Neuronal stem cell (in vitro differentiated cells): ENCODE measurements around the gene CDH23.

Experiments
- DNase-seq: peaks from one replicate; pipeline ENCODE4 v3.0.0-alpha.2; 2013; ENCODE audit warnings: low spot score
- H2AFZ ChIP-seq: one replicate; pipeline ENCODE4 v1.6.1; 2013; ENCODE audit warnings: mild to moderate bottlenecking, low read length, inconsistent platforms
- H2AK5ac ChIP-seq: 2 replicates; pipeline ENCODE4 v1.6.1; 2013; ENCODE audit warnings: low read depth, mild to moderate bottlenecking, inconsistent platforms, low read length, moderate library complexity, mixed read lengths
- H2BK120ac ChIP-seq: 2 replicates; pipeline ENCODE4 v1.6.1; 2013; ENCODE audit warnings: low read depth, mild to moderate bottlenecking, inconsistent platforms, low read length, moderate library complexity, mixed read lengths
- H2BK12ac ChIP-seq: one replicate; pipeline ENCODE4 v1.6.1; 2013; ENCODE audit warnings: low read length, inconsistent platforms
- H2BK15ac ChIP-seq: 2 replicates; pipeline ENCODE4 v1.6.1; 2013; ENCODE audit warnings: mild to moderate bottlenecking, low read length, inconsistent platforms, mixed read lengths
- H2BK5ac ChIP-seq: one replicate; pipeline ENCODE4 v1.6.1; 2013; ENCODE audit warnings: inconsistent platforms, mild to moderate bottlenecking, low read length, moderate library complexity
- H3K14ac ChIP-seq: one replicate; pipeline ENCODE4 v1.6.1; 2013; ENCODE audit warnings: low read length, inconsistent platforms
- H3K18ac ChIP-seq: 2 replicates; pipeline ENCODE4 v1.6.1; 2013; ENCODE audit warnings: low read length, inconsistent platforms
- H3K23ac ChIP-seq: 2 replicates; pipeline ENCODE4 v1.6.1; 2013; ENCODE audit warnings: low read depth, mild to moderate bottlenecking, mixed read lengths, low read length, inconsistent platforms; ENCODE audit not compliant: poor library complexity
- H3K27ac ChIP-seq: replicated peaks from 3 replicates; pipeline ENCODE4 v1.5.1; 2013; ENCODE audit warnings: low read length, inconsistent platforms
- H3K27me3 ChIP-seq, 3 experiments: 2 replicates each; pipeline ENCODE4 v1.6.1; 2013; ENCODE audit warnings: low read length in 3 of 3, mild to moderate bottlenecking in 2 of 3, inconsistent platforms in 1 of 3, low read depth in 1 of 3, mixed read lengths in 1 of 3, moderate library complexity in 1 of 3; ENCODE audit not compliant: control insufficient read depth in 3 of 3, insufficient read depth in 3 of 3
- H3K36me3 ChIP-seq, 2 donors: replicated peaks in 1 of 2; 2 replicates each; pipeline ENCODE4 v1.6.1; 2013; ENCODE audit warnings: low read length in 2 of 2; ENCODE audit not compliant: control insufficient read depth in 2 of 2, insufficient read depth in 2 of 2
- H3K4ac ChIP-seq: 2 replicates; pipeline ENCODE4 v1.6.1; 2013; ENCODE audit warnings: inconsistent platforms, mild to moderate bottlenecking, low read length, moderate library complexity
- H3K4me1 ChIP-seq, 2 donors: 1 replicate in 1 of 2; 2 replicates in 1 of 2; pipeline ENCODE4 v1.6.1; 2013; ENCODE audit warnings: low read length in 2 of 2, low read depth in 1 of 2; ENCODE audit not compliant: control insufficient read depth in 2 of 2, insufficient read depth in 1 of 2
- H3K4me2 ChIP-seq: one replicate; pipeline ENCODE4 v1.6.1; 2013; ENCODE audit warnings: mild to moderate bottlenecking, low read length, inconsistent platforms; ENCODE audit not compliant: insufficient read depth, poor library complexity, severe bottlenecking
- H3K4me3 ChIP-seq, 2 donors: 2 replicates each; pipeline ENCODE4 v1.5.1; 2013; ENCODE audit warnings: low read length in 2 of 2, mild to moderate bottlenecking in 2 of 2, inconsistent platforms in 1 of 2, moderate library complexity in 1 of 2
- H3K79me1 ChIP-seq: one replicate; pipeline ENCODE4 v1.6.1; 2013; ENCODE audit warnings: low read depth, mild to moderate bottlenecking, inconsistent platforms, low read length, moderate library complexity
- H3K9ac ChIP-seq: one replicate; pipeline ENCODE4 v1.6.1; 2013; ENCODE audit warnings: mild to moderate bottlenecking, low read depth, low read length, inconsistent platforms; ENCODE audit not compliant: poor library complexity
- H3K9me3 ChIP-seq, 2 donors: replicated peaks in 1 of 2; 2 replicates each; pipeline versions ENCODE3 to v1.6.1; 2013; ENCODE audit warnings: low read length in 2 of 2, mild to moderate bottlenecking in 2 of 2, inconsistent platforms in 1 of 2, low read depth in 1 of 2, mixed read lengths in 1 of 2, moderate library complexity in 1 of 2; ENCODE audit not compliant: control insufficient read depth in 2 of 2, insufficient read depth in 1 of 2
- H4K8ac ChIP-seq: one replicate; pipeline ENCODE4 v1.6.1; 2013; ENCODE audit warnings: low read depth, mild to moderate bottlenecking, inconsistent platforms, low read length, moderate library complexity
- H4K91ac ChIP-seq: one replicate; pipeline ENCODE4 v1.6.1; 2013; ENCODE audit warnings: low read length, low read depth, mild to moderate bottlenecking, inconsistent platforms; ENCODE audit not compliant: poor library complexity
- WGBS, 2 donors: extraction: QIAGEN DNeasy Blood & Tissue Kit; methylation state at CpG; one replicate each; pipeline ENCODE4 v1.1.7; 2013; ENCODE audit warnings: missing lambda C conversion rate in 2 of 2, mixed read lengths in 1 of 2; ENCODE audit not compliant: insufficient read length in 2 of 2, insufficient replicate concordance in 1 of 2; ENCODE audit errors: extremely low coverage in 2 of 2; 5-methylcytosine and 5-hydroxymethylcytosine counted together

CDH23 gene

DNA sequence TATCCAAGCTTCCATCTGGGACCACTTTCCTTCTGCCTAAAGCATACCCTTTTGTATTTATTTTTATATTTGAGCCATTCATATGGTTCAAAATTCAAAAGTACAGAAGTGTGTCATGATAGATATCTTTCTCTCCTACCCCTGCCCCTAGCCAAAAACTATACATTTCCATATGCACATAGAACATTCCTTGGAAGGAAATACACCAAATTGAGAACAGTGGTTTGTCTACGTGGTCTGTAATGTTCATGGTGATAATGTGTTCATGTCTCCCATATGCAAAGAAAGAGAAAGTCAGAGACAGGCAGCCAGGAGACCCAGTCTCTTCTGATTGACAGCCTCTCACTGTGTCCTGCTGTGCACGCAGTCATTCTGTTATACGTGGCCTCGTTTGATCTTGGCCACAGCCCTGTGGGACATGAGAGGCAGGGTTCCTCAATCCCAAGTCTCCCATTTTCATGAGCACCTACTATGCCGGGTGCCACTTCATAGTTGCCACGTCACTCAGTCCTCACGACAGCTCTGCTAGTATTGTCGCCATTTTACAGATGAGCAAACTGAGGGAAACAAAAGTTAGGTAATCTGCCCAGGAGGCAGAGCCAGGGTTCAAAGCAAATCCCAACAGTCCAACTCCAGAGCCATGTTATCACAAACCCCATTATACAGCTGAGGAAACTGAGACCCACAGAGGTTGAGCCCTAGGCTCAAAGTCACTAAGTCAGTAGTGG, 8.0 kb upstream of the CDH23 start:
- no peak overlapping the region for H3K18ac ChIP-seq
- no peak overlapping the region for H2BK5ac ChIP-seq
- H3K9me3 ChIP-seq, result no peaks in the 10 kb centered on the region
- no peak overlapping the region for H2AK5ac ChIP-seq
- H3K4me2 ChIP-seq, result no peak overlapping the region
- no peak overlapping the region for H2BK15ac ChIP-seq
- H3K79me1 ChIP-seq, result no peaks in the 10 kb centered on the region
- H3K4me1 ChIP-seq, result peaks cover 0 to 10% of the 10 kb centered on the region in 2 donors
- no peak overlapping the region for H3K14ac ChIP-seq
- no peak for DNase-seq
- H2BK120ac ChIP-seq, result no peak overlapping the region
- H3K23ac ChIP-seq, result no peak overlapping the region
- H3K27ac ChIP-seq, result no peak overlapping the region
- peaks cover 0 to 65% (median 0%) of the 10 kb centered on the region in 3 experiments for H3K27me3 ChIP-seq
- no CpG with 5 or more reads among the region's 8 CpGs for WGBS, 2 donors
- no peak overlapping the region for H2AFZ ChIP-seq
- no peak overlapping the region for H3K4ac ChIP-seq
- H3K9ac ChIP-seq, result no peak overlapping the region
- H2BK12ac ChIP-seq, result no peak overlapping the region
- H3K36me3 ChIP-seq, result no peaks in the 10 kb centered on the region
- no peak overlapping the region for H4K8ac ChIP-seq
- no peak overlapping the region for H4K91ac ChIP-seq
- no peak overlapping the region for H3K4me3 ChIP-seq

DNA sequence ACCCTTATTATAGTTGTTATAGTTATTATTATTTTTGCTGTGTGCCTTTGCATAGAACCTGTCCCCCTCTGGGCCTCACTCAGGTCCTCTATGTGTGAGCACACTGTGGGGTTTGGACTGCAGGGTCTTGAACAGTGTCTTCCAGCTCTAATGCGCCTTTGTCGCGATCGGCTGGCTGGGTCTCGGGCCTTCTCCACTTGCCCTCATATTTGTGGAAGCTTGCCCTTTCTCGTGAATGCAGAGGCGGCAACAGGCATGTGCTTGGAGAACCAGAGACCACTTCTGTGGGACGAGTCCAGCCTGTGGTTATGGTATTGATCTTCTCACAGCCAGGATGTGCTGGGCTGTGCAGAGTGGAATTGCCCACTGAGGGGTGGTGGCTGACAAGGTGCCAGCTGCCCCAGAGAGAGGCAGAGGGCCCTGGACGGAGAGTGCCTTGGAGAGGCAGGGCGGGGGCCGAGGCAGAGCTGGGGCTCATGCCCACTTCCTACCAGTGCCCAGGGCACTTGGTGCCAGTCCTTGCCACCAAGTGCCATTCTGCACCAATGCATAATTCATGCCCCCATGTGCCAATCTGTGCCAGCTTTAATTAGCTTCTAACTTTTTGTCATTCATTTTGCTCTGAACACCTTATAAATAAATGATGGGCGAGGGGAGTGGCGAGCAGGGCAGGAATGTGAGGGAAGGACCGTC, 6.8 kb upstream of the CDH23 start:
- H3K4me3 ChIP-seq, result no peak overlapping the region
- peak overlapping the region; percentile 1 for H3K9ac ChIP-seq
- no peak overlapping the region for H2BK5ac ChIP-seq
- H4K8ac ChIP-seq, result no peak overlapping the region
- no peak overlapping the region for H2BK120ac ChIP-seq
- H2BK15ac ChIP-seq, result no peak overlapping the region
- no peaks in the 10 kb centered on the region for H3K79me1 ChIP-seq
- H2AK5ac ChIP-seq, result no peak overlapping the region
- H2AFZ ChIP-seq, result no peak overlapping the region
- H3K14ac ChIP-seq, result no peak overlapping the region
- H2BK12ac ChIP-seq, result no peak overlapping the region
- peaks cover 0 to 7% of the 10 kb centered on the region in 2 donors for H3K4me1 ChIP-seq
- H3K9me3 ChIP-seq, result no peaks in the 10 kb centered on the region
- DNase-seq, result no peak
- H4K91ac ChIP-seq, result no peak overlapping the region
- no peak overlapping the region for H3K4me2 ChIP-seq
- H3K36me3 ChIP-seq, result no peaks in the 10 kb centered on the region
- no peak overlapping the region for H3K27ac ChIP-seq
- H3K27me3 ChIP-seq, result peaks cover 0 to 76% (median 0%) of the 10 kb centered on the region in 3 experiments
- H3K18ac ChIP-seq, result peak overlapping the region; percentile 42
- H3K4ac ChIP-seq, result no peak overlapping the region
- no CpG with 5 or more reads among the region's 14 CpGs for WGBS, 2 donors
- no peak overlapping the region for H3K23ac ChIP-seq

DNA sequence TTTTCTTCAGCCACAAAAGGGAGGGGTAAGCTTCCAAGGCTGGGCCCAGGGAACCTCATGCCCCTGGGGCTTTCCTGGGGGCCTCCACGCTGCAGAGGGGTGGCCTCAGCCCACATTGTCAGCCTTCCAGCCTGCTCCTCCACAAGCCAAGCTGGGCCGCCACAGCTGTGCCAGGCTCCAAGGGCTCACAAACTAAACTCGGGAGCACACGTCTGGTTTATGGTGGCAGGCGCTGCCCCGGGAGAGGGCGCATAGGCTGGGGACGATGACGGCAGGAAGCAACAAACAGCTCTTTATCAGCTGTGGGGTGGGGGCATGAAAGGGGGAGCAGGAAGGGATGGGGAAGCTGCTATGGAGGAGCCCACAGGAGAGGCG, 6.3 kb upstream of the CDH23 start:
- peaks cover 0 to 78% (median 0%) of the 10 kb centered on the region in 3 experiments for H3K27me3 ChIP-seq
- no peak overlapping the region for H2BK5ac ChIP-seq
- no CpG with 5 or more reads among the region's 10 CpGs for WGBS, 2 donors

DNA sequence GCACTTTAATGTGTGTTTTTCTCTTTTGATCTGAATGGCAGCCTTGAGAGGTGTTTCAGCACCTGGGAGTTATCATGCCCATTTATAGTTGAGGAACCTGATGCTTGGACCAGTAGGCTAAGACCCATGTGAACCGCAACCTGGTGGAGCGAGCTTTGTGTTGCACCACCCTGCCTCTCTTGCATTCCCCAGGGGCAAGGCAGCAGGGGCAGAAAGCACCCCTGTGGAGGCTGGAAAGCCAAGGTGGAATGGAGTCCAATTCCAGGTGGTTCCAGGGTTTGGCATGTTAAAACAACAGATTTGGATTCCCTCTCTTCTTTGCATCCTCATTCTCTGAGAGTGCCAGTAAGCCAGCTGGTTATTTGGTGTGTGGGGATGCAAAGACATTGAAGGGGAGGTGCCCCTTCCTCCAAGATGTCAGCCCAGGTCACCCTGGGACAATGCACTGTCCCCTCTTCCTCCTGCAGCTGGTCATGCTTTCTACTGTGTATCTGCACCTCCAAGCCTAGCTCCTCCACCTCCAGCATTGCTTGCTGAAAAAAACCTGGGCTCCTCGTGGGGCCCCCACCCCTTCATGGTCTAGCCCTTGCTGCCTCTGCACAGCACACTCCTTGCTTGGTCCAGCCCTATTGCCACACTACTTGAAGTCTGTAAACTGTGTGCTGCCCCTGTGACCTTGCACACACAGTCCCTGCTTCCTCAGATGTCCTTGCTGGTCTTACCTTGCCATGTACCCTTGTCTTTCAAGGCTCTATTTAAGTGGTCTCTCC, 5.6 kb upstream of the CDH23 start:
- no peak overlapping the region for H4K91ac ChIP-seq
- H3K27ac ChIP-seq, result no peak overlapping the region
- H3K14ac ChIP-seq, result no peak overlapping the region
- no peak overlapping the region for H4K8ac ChIP-seq
- no CpG with 5 or more reads among the region's 3 CpGs for WGBS, 2 donors
- no peak overlapping the region for H3K9ac ChIP-seq
- no peak overlapping the region for H3K18ac ChIP-seq
- peaks cover 0 to 7% of the 10 kb centered on the region in 2 donors for H3K4me1 ChIP-seq
- no peaks in the 10 kb centered on the region for H3K9me3 ChIP-seq
- no peaks in the 10 kb centered on the region for H3K79me1 ChIP-seq
- H2BK120ac ChIP-seq, result no peak overlapping the region
- H3K4me3 ChIP-seq, result no peak overlapping the region
- no peak overlapping the region for H3K23ac ChIP-seq
- H3K27me3 ChIP-seq, result peaks cover 0 to 78% (median 0%) of the 10 kb centered on the region in 3 experiments
- H2BK15ac ChIP-seq, result no peak overlapping the region
- H2AFZ ChIP-seq, result no peak overlapping the region
- no peaks in the 10 kb centered on the region for H3K36me3 ChIP-seq
- no peak for DNase-seq
- H3K4me2 ChIP-seq, result no peak overlapping the region
- no peak overlapping the region for H2BK12ac ChIP-seq
- H2AK5ac ChIP-seq, result no peak overlapping the region
- H2BK5ac ChIP-seq, result no peak overlapping the region
- H3K4ac ChIP-seq, result no peak overlapping the region

More for the DNA sequence above, 6.3 kb upstream of the CDH23 start:
- peaks cover 0 to 7% of the 10 kb centered on the region in 2 donors for H3K4me1 ChIP-seq
- H3K27ac ChIP-seq, result no peak overlapping the region
- no peak overlapping the region for H2AFZ ChIP-seq
- no peak overlapping the region for H2BK15ac ChIP-seq
- no peaks in the 10 kb centered on the region for H3K9me3 ChIP-seq
- no peak overlapping the region for H3K4ac ChIP-seq
- no peaks in the 10 kb centered on the region for H3K79me1 ChIP-seq
- no peak overlapping the region for H3K23ac ChIP-seq
- H2BK120ac ChIP-seq, result no peak overlapping the region
- H3K4me2 ChIP-seq, result no peak overlapping the region
- H3K9ac ChIP-seq, result no peak overlapping the region
- no peak overlapping the region for H4K8ac ChIP-seq
- no peaks in the 10 kb centered on the region for H3K36me3 ChIP-seq
- DNase-seq, result no peak
- no peak overlapping the region for H2AK5ac ChIP-seq
- no peak overlapping the region for H4K91ac ChIP-seq
- no peak overlapping the region for H3K14ac ChIP-seq
- H3K4me3 ChIP-seq, result no peak overlapping the region
- peak overlapping the region; percentile 42 for H3K18ac ChIP-seq
- no peak overlapping the region for H2BK12ac ChIP-seq
